ENCODE data around the gene KCNA10. TPM values are rescaled to one million over a fixed set of nuclear protein-coding genes. Genes with fewer than 3 reads are reported as not detected.

KCNA10 gene
- polyA plus RNA-seq (ENCODE audit: insufficient read length): 0.40 TPM

DNA sequence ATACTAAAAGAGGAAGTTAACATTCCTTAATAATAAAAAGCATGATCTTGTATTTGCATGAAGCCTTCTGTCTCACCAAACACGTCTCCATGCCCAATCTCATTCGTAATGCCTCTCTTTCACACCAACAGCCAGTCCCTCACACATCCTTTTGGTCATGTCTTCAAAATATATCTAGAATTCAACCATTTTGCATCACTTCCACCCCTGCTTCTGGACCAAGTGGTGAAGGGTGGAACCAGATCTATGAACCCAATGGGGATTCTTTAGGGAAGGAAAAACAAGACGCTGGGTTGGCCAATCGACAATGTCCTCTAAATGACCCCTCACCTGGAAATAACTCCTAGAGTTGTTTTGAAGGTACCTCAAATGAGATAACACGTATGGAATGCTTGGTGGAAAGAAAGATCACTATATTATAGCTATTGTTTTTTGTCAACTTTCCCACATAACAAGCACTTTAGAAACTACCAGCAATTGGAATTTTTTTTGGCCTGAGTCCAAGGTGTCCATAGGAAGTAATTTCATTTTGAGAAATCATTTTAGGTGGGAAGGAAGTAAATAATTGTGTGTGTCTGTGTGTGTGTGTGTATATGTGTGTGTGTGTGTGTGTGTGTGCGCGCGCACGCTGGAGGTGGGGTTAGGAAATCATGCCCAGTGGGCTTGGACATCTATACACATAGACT lies at the start of gene KCNA10:
Gene KCNA10 (minus strand): TSS at position 51 of the 686 bp plus-strand sequence. CDS start 388 bp downstream, outside the sequence.
- no peak for DNase-seq (ENCODE audit: low read depth)

DNA sequence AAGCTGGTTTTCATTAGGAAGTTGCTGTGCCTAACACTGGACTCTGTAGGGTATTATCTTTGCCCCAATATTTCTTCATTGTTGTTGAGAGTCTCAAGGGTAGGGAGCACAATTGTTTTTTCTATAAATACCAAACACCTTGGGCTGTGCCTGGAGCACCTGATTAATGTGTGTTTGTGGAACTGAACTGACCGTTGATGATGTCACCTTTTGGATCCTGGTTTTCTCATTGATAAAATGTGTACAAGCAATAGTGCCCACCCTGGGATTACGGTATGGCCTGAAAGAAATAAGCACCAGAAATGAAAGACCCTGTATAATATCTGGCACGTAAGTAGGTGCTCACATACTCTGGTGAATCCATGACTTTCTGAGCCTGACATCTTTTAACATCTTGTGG lies 47.9 kb upstream of the KCNA10 start:
- DNase-seq (ENCODE audit: low read depth): no peak

DNA sequence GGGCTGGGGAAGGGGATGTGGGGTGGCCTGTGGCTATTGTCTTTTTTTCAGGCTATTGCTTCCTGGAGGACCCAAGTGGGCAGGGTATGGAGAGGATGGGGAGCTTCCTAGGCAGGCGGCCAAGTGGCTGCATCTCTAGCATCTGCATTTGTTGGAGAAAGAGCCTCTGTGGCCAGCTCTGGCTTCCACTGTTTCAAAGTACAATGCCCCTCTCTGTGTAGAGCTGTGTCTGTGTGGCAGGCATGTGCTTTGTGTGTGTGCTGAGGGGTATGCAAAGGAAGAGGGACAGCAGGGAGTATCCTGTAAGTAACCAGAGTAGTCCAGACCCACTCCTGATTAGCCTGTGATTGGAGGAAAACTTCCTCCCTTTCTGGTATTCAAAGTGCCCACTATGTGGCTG lies 46.6 kb upstream of the KCNA10 start:
- DNase-seq (ENCODE audit: low read depth): no peak

DNA sequence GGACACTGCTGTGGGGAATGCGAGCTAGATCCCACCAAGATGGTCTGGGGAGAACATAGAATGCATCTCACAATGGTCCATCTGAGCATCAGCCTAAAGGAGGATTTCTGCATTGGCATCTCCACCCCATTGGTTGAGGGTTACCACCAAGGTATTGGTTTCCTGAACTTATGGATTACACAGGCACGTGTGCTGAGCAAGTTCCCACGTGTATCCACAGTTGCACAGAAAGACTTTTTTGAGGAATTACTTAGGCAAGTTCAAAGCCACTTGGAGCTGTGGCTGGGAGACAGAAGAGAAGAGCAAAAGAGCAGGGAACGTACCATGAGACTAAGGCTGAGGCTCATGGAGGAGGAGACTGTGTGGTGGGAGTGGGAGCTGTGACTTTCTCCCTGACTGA lies 44.1 kb upstream of the KCNA10 start:
- DNase-seq (ENCODE audit: low read depth): no peak

DNA sequence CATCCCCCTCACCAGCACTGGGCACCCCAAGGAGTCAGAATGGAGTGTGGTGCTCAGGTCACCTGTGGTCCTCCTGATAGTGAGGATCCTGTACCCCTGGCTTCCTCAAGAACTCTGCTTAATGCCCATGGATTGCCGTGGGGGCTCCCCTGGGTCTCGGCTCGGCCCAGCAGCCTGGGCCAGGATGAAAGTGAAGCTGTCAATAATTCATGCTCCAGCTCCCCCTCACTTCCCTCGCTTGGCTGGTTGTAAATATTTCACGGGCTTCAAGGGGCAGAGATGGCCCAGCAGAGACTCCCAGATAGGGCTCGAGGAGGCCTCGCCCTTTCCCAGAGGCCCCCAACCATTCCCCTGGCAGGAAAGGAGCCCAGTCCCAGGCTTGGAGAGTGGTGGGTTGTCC lies 42.6 kb upstream of the KCNA10 start:
- DNase-seq (ENCODE audit: low read depth): no peak

DNA sequence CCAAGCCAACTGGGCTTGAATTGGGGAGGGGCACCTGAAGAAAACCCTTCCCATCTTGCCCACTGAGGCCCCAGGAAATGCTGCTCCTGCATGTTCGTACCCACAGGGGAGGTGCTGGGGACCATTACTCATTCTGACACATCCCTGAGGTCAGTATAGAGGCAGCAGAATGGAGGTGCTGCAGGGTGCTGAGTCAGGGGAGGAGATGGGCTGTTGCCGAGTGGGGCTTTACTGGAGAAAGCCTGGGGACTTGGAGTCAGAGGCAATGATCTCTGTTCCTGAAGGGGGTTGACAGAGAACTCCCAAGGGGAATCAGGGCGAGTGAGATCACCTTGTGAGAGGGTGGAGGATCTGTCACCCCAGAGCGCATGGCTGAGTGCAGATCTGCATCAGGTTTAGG lies 40.2 kb upstream of the KCNA10 start:
- no peak for DNase-seq (ENCODE audit: low read depth)

DNA sequence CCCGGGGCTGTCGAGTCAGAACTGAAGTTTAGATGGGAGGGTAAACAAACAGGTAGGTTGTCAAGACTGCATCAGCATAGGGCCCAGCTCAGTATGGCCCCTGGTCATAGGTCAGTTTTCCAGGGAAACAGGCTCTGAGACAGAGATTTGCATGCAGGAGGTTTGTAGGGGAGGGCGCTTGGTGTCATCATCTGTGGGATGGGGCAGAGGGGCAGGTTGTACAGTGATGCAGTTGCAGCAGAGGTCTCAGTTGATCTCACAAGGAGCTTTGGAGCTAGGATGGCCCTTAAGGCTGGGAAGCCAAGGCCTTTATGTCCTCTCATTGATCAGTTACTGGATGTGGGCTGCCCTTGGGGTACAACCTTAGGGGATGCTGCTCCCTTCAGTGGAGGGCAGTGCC lies 38.5 kb upstream of the KCNA10 start:
- DNase-seq (ENCODE audit: low read depth): no peak

DNA sequence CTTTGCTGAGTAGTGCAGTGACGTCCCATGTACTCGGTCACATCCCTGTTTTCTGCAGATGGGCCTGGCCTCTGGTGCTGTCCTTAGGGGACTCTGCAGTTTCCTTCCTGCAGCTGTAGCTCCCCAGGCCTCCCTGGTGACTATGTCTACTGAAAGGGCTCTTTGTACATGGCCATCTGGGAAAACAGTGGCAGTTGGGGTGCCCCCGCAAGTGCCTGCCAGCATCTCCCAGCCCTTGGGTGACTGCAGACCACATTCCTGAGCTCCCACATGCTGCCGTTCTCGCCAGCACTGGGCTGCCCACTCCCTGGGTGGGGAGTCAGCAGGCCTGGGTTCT lies 37.5 kb upstream of the KCNA10 start:
- no peak for DNase-seq (ENCODE audit: low read depth)

DNA sequence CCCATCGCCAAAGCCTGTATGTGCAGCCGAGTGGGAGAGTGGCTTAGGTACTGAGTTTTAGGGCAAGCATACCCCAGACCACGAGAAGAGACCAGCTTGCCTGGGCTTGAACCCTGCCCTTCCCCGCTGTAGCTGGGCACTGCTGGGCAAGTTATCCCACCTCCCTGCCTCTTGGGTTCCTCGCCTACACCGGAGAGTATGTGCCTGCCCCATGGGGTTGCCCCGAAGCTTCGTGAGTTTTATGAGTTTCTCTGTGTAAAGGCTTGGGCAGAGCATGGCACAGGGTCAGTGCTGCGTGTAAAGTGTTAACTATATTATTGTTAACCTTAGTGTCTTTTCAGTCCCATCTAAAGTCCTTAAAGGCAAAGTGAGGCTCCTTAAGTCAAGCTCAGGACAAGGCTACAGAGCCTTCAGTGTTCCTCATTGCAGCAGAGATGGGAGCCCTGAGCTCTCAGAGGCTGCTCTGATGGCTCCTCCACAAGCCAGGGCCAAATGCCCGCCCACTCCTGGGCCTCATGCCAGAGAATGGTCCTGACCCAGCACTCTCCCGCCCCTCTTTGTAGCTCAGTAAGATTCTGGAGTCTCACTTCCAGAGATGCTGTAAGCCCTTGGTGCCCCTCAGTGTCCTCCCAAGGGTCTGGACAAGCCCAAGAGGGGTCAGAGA lies 37.0 kb upstream of the KCNA10 start:
- no peak for DNase-seq (ENCODE audit: low read depth)

DNA sequence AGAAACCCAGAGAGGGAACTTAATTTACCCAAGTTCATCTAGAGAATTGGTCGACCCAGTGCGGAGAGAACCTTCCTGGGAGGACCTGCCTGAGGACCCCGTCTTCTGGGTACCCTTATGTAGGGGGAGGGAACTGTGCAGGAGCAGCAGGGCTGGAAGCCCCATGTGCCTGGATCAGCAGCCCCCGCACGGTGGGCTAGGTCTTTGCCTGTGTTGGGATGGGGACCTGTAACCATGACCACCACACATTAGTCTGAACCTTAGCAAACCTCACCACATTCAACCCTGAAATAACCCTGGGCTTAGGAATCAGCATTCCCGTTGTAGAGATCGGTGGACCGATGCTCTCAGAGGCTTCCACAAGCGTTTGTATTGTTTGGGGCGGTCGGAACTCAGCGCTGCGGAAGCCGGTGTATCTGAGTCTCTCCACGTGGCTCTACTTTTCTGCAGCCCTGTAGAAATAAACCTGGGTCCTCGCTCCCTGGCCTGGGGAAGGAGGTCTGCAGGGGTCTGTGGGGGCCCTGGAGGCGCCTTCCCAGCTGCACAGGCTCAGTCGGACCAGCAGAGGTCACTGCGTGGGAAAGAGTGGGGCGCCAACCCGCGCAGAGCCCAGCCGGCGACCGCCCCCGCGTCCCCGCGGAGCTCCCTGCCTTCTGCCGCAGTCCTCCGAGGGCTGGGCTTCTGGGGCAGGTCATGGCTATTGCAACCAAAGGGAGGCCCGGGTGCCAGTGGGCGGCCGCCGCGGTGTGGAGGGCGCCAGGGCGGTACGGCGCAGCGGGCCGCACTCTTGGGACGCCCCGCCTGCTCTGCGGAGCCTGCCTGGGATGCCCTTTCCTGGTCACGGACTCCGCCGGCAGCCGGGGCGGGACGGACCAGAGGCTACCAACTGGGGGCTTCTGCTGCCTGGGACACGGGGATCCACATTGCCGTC lies 36.2 kb upstream of the KCNA10 start:
- DNase-seq (ENCODE audit: low read depth): no peak

DNA sequence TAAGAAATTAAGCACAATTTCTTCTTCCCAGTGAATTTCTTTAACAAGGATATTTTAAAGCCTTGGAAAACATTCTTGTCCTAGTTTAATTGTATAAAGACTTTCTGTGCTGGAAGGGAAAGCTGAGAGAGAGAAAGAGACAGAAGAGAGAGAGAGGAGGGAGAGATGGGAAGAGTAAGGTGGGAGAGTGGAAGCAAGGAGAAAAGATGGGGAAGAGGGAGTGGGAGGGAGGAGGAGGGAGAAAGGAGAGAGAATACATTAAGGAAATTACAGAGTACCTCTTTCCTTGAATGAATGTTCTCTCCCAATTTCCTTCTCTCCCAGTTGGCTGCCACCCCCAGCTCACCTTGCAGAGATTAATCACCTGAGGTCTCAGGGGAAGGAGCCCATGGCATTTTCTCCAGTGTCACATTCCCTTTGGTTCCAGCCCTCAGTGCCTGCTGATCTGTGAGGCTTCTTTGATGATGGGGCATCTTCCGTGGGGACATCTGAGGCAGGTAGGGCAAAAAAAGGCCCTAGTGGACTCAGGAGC lies 32.4 kb upstream of the KCNA10 start:
- no peak for DNase-seq (ENCODE audit: low read depth)

DNA sequence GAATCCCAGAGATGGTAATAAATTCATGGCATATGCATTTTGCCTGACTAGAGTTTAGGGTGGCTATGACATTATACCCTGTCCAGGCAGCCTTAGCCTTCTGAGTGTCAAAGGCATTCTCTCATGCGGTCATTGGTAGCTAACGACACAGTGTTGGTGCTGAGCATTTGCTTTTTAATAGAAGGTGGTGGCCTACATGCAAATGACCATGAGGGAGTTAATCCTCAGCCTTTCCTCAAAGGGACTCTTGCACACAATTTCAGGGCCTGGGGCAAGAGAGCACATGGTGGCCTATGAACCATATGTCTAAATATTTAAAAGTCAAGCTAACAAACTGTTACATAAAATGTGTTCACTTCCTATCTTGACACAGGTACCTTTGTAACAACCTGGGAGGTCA lies 30.9 kb upstream of the KCNA10 start:
- DNase-seq (ENCODE audit: low read depth): no peak

DNA sequence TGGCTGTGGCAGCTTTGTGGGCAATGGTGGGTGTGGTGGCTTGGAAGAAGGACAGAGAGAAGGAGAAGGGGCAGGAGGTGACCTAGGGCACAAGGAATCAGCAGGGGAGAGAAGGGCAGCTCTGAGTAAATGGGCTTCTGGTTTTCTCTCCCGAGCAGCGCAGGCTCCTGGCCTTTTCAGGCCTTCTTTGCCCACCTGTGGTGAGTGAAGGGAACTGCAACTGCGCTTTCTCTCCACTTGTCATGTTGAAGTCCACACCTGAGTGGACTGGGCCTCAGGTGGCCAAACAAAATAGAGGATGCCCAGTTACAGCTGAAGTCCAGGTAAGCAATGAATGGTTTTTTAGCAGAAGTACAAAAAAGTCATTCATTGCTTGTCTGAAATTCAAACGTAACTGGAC lies 29.4 kb upstream of the KCNA10 start:
- no peak for DNase-seq (ENCODE audit: low read depth)

DNA sequence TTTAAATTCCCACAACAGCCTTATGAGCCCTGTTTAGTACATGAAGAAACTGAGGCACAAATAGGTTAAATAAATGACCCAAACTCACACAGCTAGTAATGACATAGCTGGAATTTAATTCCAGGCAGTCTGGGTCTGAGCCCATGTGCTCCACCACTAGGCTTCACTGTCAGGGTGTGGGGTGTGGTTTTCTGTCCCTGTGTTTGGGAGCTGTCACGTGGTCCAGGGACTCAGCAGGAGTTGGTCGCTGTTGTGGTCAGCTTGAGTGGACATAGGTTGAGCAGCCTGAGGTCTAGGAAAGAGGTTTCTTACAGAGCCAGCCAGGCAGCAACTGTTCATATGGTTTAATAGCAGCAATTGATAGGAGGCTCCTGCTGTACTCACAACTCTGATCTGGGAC lies 28.0 kb upstream of the KCNA10 start:
- DNase-seq (ENCODE audit: low read depth): no peak

DNA sequence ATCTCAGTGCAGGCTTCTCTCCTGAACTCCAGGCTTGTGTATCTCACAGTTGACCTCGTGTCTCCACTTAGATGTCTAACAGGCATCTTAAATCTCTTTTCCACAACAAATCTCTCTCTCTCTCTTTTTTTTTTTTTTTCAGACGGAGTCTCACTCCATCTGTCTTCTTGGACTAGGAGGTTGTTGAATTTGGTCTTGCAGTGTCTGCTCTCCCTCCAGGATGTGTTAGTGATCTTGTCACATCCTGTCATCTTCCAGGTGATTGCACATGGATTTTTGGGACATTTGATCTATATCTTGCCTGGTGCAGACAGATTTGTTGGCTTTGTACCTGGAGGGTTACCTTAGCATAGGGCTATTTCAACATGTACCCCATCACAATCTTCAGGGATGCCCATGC lies 26.5 kb upstream of the KCNA10 start:
- no peak for DNase-seq (ENCODE audit: low read depth)

DNA sequence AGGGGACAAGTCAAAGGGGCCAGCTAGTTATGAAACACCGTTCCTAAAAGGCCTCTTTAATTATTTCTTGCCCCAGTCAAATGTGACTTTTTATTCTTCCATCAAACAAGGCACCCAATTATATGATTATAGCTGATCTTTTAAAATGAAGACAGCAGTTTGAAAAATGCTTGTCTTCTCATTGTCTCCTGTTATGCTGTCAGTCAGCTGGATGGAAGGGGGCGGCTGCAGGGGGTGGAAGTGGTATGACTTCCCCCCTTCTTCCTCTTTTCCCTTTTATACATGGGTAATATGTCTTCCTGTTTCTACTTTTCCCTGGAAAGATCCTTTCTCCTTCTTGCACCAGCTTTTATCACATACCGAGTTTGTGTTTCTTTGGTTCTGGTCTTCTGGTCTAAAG lies 25.8 kb upstream of the KCNA10 start:
- DNase-seq (ENCODE audit: low read depth): no peak

DNA sequence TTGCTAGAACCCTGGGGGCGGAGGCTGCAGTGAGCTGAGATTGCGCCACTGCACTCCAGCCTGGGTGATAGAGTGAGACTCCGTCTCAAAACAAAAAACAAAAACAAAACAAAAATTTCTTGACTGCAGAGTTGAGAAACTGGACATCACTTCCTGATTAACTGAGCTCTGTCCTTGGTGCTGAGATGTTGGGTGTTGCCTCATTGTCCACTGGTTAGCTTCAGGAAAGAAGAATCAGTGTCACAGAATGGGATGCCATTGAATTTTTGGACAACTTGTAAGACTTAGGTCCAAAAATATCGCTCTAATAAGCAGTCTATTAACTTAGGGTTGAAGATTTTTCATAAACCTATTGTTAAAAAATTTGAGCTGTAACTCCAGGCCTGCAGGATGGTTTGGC lies 23.8 kb upstream of the KCNA10 start:
- peak; percentile 26 for DNase-seq (ENCODE audit: low read depth)

DNA sequence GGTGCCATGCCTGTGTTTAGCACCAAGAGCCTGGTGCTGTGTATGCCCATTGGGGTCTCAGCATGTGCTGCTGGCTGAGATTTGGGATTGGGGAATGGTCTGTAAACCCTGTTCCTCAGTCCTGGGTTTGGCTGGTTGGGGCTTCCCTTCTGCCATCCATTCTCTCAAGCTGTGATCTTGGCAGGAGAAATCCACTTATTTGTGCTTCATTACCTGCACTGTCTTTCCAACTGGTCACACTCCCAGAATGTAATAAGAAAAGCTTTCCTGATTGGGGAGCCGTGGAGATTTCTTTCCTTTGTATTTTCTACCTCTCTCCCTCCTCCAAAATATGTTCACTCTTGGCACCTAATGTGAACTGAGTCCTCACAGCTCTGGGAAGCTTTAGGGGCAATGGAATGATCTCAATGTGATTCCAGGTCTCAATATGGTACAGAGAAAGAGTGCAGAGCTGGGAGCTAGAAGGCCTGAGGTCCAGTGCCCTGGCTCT lies 23.0 kb upstream of the KCNA10 start:
- DNase-seq (ENCODE audit: low read depth): no peak

DNA sequence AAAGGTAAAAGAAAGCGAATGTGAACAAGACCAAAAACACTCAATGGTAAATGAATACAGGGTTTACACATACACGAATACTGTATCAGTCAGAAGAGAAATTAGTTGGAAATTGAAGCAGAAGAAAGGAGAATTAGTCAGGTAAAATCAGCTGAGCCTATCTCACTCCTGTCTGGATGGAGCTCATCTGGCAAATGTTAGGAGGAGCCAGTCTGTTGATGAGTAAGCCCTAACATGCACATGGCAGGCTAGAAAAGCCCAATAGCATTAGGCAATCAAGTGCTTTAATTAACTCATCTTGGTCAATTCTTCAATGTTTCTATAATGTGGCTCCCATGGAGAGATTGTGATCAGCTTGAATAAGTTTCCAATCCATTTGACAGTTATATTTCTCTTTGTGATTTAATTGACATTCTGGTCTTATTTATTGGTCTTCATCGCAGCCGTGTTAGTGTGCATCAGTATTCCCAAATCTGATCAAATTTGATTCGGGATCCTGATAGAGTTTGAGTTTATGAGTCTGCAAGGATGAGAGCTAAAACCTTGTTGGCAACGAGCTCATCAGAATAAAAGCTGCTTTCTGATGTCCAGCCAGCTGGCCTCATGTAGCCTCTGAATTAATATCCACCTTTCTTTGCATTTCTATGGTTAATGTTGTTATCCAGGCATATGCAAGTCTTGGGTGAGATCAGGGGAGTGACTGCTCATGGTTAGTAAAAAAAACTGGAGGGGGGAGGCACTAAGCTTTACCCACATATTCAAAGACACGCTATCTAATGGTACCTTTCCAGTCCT lies 22.1 kb upstream of the KCNA10 start:
- DNase-seq (ENCODE audit: low read depth): no peak

DNA sequence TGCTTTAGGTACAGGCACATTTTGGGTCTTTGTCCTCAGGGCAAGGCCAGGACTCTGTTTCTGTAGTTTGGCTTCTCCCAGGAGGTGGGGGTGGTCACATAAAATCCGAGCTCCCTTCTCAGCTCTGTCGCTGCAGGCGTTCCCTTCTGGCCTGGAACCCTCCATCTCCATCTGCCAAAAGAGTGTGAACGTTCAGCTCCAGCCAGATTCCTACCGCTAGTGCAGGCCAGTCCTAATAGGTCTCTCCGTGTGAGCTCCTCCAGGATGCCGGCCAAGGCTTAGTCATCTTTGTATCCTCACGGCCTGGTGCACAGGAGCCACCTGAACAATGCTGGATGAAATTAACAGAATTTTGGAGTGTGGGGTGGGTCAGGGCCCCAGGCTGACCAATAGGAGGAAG lies 19.9 kb upstream of the KCNA10 start:
- no peak for DNase-seq (ENCODE audit: low read depth)

DNA sequence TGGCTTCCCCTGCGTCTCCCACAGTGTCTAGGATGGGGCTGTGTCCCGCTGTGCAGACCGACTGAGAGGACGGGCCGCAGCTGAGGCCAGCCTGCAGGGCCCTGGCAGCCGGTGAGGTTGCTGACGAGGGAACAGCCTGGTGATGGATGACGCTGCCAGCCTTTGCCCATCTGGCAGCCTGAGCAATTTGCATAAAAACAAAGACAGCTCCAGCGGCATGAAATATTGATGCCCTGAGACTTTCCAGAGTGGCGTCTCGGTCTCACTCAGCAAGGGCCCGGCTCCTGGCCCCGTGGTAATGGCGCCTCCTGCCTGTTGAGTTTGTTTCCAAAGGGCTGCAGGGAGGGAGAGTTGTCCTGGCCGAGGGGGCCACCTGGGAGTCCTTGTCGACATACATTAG lies 19.1 kb upstream of the KCNA10 start:
- no peak for DNase-seq (ENCODE audit: low read depth)

DNA sequence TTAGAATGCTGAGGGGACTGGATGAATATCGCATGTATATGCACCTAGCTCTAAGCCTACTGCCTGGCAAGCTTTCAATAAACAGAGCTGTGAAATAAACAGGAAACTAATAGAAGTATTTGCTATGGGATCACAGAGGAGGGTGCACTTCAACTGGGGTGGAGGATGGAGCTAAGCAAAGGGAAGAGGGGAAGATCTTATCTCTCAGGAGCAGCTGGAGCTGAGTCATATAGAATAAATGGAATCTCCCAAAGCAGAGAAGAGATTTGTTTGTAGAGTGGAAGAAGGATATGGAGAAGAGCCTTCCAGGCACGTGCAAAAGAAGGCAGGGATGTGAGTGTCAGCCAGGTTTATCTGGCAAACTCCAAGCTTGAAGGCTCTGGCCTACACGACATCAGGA lies 17.0 kb upstream of the KCNA10 start:
- DNase-seq (ENCODE audit: low read depth): no peak

All from forelimb muscle (tissue), 1 donor.